T-helper 2 cell treated with Interferon-gamma antibody and Interleukin-4, amounts not matched to agents 5 μg/mL and 100 μg/mL, for 36 hours (primary cell): ENCODE data around the gene MEIOSIN.
"Not testable (repeated sequence)": the region's sequence is repeated elsewhere in the genome, so short reads cannot be mapped to it uniquely, and the experiment has no call there.

Experiments
- DNase-seq: peaks from one replicate; pipeline ENCODE4 v3.0.0; 2021; ENCODE audit warnings: low spot score
- H3K27ac Mint-ChIP-seq: one replicate; pipeline ENCODE4 v1.8.0; 2021; ENCODE audit warnings: mild to moderate bottlenecking, mixed read lengths
- H3K27me3 Mint-ChIP-seq: one replicate; pipeline ENCODE4 v1.8.0; 2021; ENCODE audit warnings: low read depth, mixed read lengths
- H3K36me3 Mint-ChIP-seq: one replicate; pipeline ENCODE4 v1.8.0; 2021; ENCODE audit warnings: low read depth, mixed read lengths
- H3K4me1 Mint-ChIP-seq: one replicate; pipeline ENCODE4 v1.8.0; 2021; ENCODE audit warnings: low read depth, mixed read lengths
- H3K4me3 Mint-ChIP-seq: one replicate; pipeline ENCODE4 v1.8.0; 2022; ENCODE audit warnings: mild to moderate bottlenecking, moderate library complexity, mixed read lengths
- H3K9me3 Mint-ChIP-seq: one replicate; pipeline ENCODE4 v1.8.0; 2021; ENCODE audit warnings: mixed read lengths

Gene MEIOSIN

GRCh38 chr19:45712699-45713067 is 20.6 kb upstream of the MEIOSIN start:
- peaks cover 25% of the 10 kb centered on the region for H3K4me1 Mint-ChIP-seq
- no peak for DNase-seq
- H3K9me3 Mint-ChIP-seq, result no peaks in the 10 kb centered on the region
- H3K4me3 Mint-ChIP-seq, result no peak overlapping the region
- H3K36me3 Mint-ChIP-seq, result peaks cover 23% of the 10 kb centered on the region
- H3K27me3 Mint-ChIP-seq, result no peaks in the 10 kb centered on the region
- H3K27ac Mint-ChIP-seq, result no peak overlapping the region

- Mint-ChIP-seq H3K36me3 (peaks cover 23% of the 10 kb centered on the region), H3K4me1 (peaks cover 29% of the 10 kb centered on the region), H3K9me3 (no peaks in the 10 kb centered on the region), H3K4me3 (no peak overlapping the region), H3K27me3 (no peaks in the 10 kb centered on the region), H3K27ac (no peak overlapping the region)
- no peak for DNase-seq
Measured at GRCh38 chr19:45713141-45713540, 20.1 kb upstream of the MEIOSIN start.

- no peaks in the 10 kb centered on the region for H3K9me3 Mint-ChIP-seq
- no peak overlapping the region for H3K27ac Mint-ChIP-seq
- no peak for DNase-seq
- peaks cover 38% of the 10 kb centered on the region for H3K4me1 Mint-ChIP-seq
- peak overlapping the region; percentile 94 for H3K4me3 Mint-ChIP-seq
- no peaks in the 10 kb centered on the region for H3K27me3 Mint-ChIP-seq
- peaks cover 33% of the 10 kb centered on the region for H3K36me3 Mint-ChIP-seq
Measured at GRCh38 chr19:45715139-45715538, 18.1 kb upstream of the MEIOSIN start.

- Mint-ChIP-seq H3K9me3 (no peaks in the 10 kb centered on the region), H3K4me1 (peaks cover 36% of the 10 kb centered on the region), H3K4me3 (peak overlapping the region; percentile 94), H3K36me3 (peaks cover 32% of the 10 kb centered on the region), H3K27me3 (no peaks in the 10 kb centered on the region), H3K27ac (peak overlapping the region; percentile 97)
- DNase-seq, result no peak
Measured at GRCh38 chr19:45716359-45717130, 16.7 kb upstream of the MEIOSIN start.

- Mint-ChIP-seq H3K36me3 (peaks cover 36% of the 10 kb centered on the region), H3K4me1 (peaks cover 36% of the 10 kb centered on the region), H3K9me3 (no peaks in the 10 kb centered on the region), H3K27me3 (no peaks in the 10 kb centered on the region), H3K4me3 (peak overlapping the region; percentile 94), H3K27ac (peak overlapping the region; percentile 97)
- DNase-seq, result peak; percentile 99
Measured at GRCh38 chr19:45717131-45717982, 15.9 kb upstream of the MEIOSIN start.

GRCh38 chr19:45717983-45718650 is 15.1 kb upstream of the MEIOSIN start:
- H3K27me3 Mint-ChIP-seq, result no peaks in the 10 kb centered on the region
- peak overlapping the region; percentile 97 for H3K27ac Mint-ChIP-seq
- DNase-seq, result peak; percentile 15
- H3K36me3 Mint-ChIP-seq, result peaks cover 36% of the 10 kb centered on the region
- no peaks in the 10 kb centered on the region for H3K9me3 Mint-ChIP-seq
- peak overlapping the region; percentile 94 for H3K4me3 Mint-ChIP-seq
- peaks cover 36% of the 10 kb centered on the region for H3K4me1 Mint-ChIP-seq

- H3K4me3 Mint-ChIP-seq, H3K27ac Mint-ChIP-seq, H3K9me3 Mint-ChIP-seq, H3K27me3 Mint-ChIP-seq, DNase-seq: not testable (repeated sequence)
- Mint-ChIP-seq H3K36me3 (peaks cover 40% of the 10 kb centered on the region), H3K4me1 (peaks cover 33% of the 10 kb centered on the region)
Measured at GRCh38 chr19:45720065-45720464, 13.2 kb upstream of the MEIOSIN start.

- Mint-ChIP-seq H3K36me3 (peaks cover 10% of the 10 kb centered on the region), H3K4me1 (peaks cover 14% of the 10 kb centered on the region), H3K4me3 (peak overlapping the region; percentile 36)
- not testable (repeated sequence) for H3K27me3 Mint-ChIP-seq, DNase-seq, H3K9me3 Mint-ChIP-seq, H3K27ac Mint-ChIP-seq
Measured at GRCh38 chr19:45728683-45729082, 4.6 kb upstream of the MEIOSIN start.

- no peaks in the 10 kb centered on the region for H3K27me3 Mint-ChIP-seq
- H3K9me3 Mint-ChIP-seq, result no peaks in the 10 kb centered on the region
- H3K4me3 Mint-ChIP-seq, result peak overlapping the region; percentile 100
- peak overlapping the region; percentile 95 for H3K27ac Mint-ChIP-seq
- peak; percentile 20 for DNase-seq
- H3K36me3 Mint-ChIP-seq, result peaks cover 7% of the 10 kb centered on the region
- peaks cover 14% of the 10 kb centered on the region for H3K4me1 Mint-ChIP-seq
Measured at GRCh38 chr19:45729800-45730290, 3.4 kb upstream of the MEIOSIN start.

- Mint-ChIP-seq H3K9me3 (no peaks in the 10 kb centered on the region), H3K4me1 (peaks cover 14% of the 10 kb centered on the region), H3K27ac (peak within 1 kb of the TSS; percentile 95), H3K36me3 (peaks cover 7% of the 10 kb centered on the region), H3K4me3 (peak within 1 kb of the TSS; percentile 100), H3K27me3 (no peaks in the 10 kb centered on the region)
- peak; percentile 93 for DNase-seq
Measured at GRCh38 chr19:45730368-45731288, 2.6 kb upstream of the MEIOSIN start, which contains the start of gene FBXO46. Gene FBXO46 (minus strand): TSS chr19:45730896. CDS start chr19:45713495, 17,401 bp downstream.

- Mint-ChIP-seq H3K27me3 (peaks cover 15% of the 10 kb centered on the region), H3K4me1 (no peaks in the 10 kb centered on the region), H3K4me3 (no peak overlapping the region), H3K27ac (no peak overlapping the region), H3K36me3 (no peaks in the 10 kb centered on the region), H3K9me3 (no peaks in the 10 kb centered on the region)
- no peak for DNase-seq
Measured at GRCh38 chr19:45739498-45740439, 6.5 kb downstream of the MEIOSIN start.

GRCh38 chr19:45742969-45743368 is 9.7 kb downstream of the MEIOSIN start:
- Mint-ChIP-seq H3K36me3 (no peaks in the 10 kb centered on the region), H3K4me1 (no peaks in the 10 kb centered on the region), H3K9me3 (no peaks in the 10 kb centered on the region), H3K27ac (no peak overlapping the region), H3K4me3 (no peak overlapping the region), H3K27me3 (peaks cover 28% of the 10 kb centered on the region)
- DNase-seq, result no peak
